OCI-LY7 (cell line): ENCODE results near the gene ZFP90. TPM values are rescaled to one million over a fixed set of nuclear protein-coding genes. Genes with fewer than 3 reads are reported as not detected.

Experiments used
- BruUV-seq: library from RNA; stranded (reverse); fragments of 400-500 nt; replicated peaks from 2 replicates; lab custom pipeline; 2021; lab: Mats Ljungman, UMichigan
- CTCF ChIA-PET: fragments of 300-600 bp; sonication (Branson Sonifier 250); formaldehyde crosslinking; loops from one replicate; lab custom pipeline; 2022; ENCODE audit warnings: antibody characterized with exemption; ENCODE audit not compliant: unreplicated experiment; lab: Charles Lee
- POLR2A ChIA-PET: fragments of 300-600 bp; sonication (Branson Sonifier 250); formaldehyde crosslinking; loops from one replicate; lab custom pipeline; 2022; ENCODE audit warnings: antibody characterized with exemption; lab: Charles Lee
- DNase-seq: peaks from one replicate; pipeline ENCODE4 v3.0.0-alpha.2; 2015; ENCODE audit warnings: low spot score
- H2AFZ ChIP-seq: fragments of 200-600 bp; sonication (generic), shearing (Covaris generic); 2 replicates; pipeline ENCODE4 v1.6.1; 2014; ENCODE audit warnings: mild to moderate bottlenecking, antibody characterized with exemption, low read length, moderate library complexity
- H3K27ac ChIP-seq: fragments of 200-600 bp; sonication (generic); 2 replicates; pipeline ENCODE4 v1.5.1; 2014; ENCODE audit warnings: mixed run types, low read depth, mild to moderate bottlenecking, moderate library complexity, low read length, inconsistent platforms; ENCODE audit not compliant: poor library complexity, severe bottlenecking
- H3K36me3 ChIP-seq: fragments of 200-600 bp; sonication (generic); 2 replicates; pipeline ENCODE4 v1.6.1; 2014; ENCODE audit warnings: mild to moderate bottlenecking, antibody characterized with exemption, low read length, moderate library complexity, mixed read lengths; ENCODE audit not compliant: insufficient read depth
- H3K4me1 ChIP-seq: fragments of 200-600 bp; sonication (generic); 2 replicates; pipeline ENCODE4 v1.5.1; 2014; ENCODE audit warnings: mild to moderate bottlenecking, low read length; ENCODE audit not compliant: insufficient read depth, poor library complexity, severe bottlenecking
- H3K4me2 ChIP-seq: fragments of 200-600 bp; sonication (generic); 2 replicates; pipeline ENCODE4 v1.6.1; 2014; ENCODE audit warnings: mild to moderate bottlenecking, low read length
- H3K4me3 ChIP-seq: fragments of 200-600 bp; sonication (generic); 2 replicates; pipeline ENCODE4 v1.5.1; 2014; ENCODE audit warnings: mild to moderate bottlenecking, low read depth, low read length; ENCODE audit not compliant: poor library complexity, severe bottlenecking
- H3K79me2 ChIP-seq: fragments of 200-600 bp; sonication (generic); 2 replicates; pipeline ENCODE4 v1.6.1; 2016; ENCODE audit warnings: low read depth, mild to moderate bottlenecking, low read length, moderate library complexity, mixed read lengths; ENCODE audit not compliant: insufficient read depth
- H3K9me2 ChIP-seq: fragments of 200-600 bp; sonication (generic); 2 replicates; pipeline ENCODE4 v1.6.1; 2016; ENCODE audit warnings: mild to moderate bottlenecking, low read length, mixed read lengths; ENCODE audit not compliant: insufficient read depth
- H3K9me3 ChIP-seq: fragments of 200-600 bp; sonication (generic); 2 replicates; pipeline ENCODE4 v1.6.1; 2014; ENCODE audit warnings: mild to moderate bottlenecking, mixed run types, low read length, mixed read lengths
- H4K20me1 ChIP-seq: fragments of 200-600 bp; sonication (generic); 2 replicates; pipeline ENCODE4 v1.6.1; 2014; ENCODE audit warnings: mild to moderate bottlenecking, antibody characterized with exemption, low read length, moderate library complexity, mixed read lengths; ENCODE audit not compliant: insufficient read depth
- CTCF ChIP-seq: fragments of 200-600 bp; sonication (generic); conservative IDR thresholded peaks from 2 replicates; pipeline ENCODE4 v1.5.1; 2014; ENCODE audit warnings: mild to moderate bottlenecking, antibody characterized with exemption, low read length, moderate library complexity, mixed read lengths
- EZH2phosphoT487 ChIP-seq: fragments of 200-600 bp; sonication (generic); IDR thresholded peaks from 2 replicates; pipeline ENCODE4 v1.6.1; 2018; ENCODE audit warnings: low read depth, borderline replicate concordance, mild to moderate bottlenecking, mixed run types, antibody characterized with exemption, low read length, moderate library complexity, mixed read lengths
- intact Hi-C: fragments of 100-400 bp; cut with micrococcal nuclease; formaldehyde crosslinking; loops from one replicate; pipeline ENCODE4 v1.10.0; 2022; ENCODE audit not compliant: unreplicated experiment
- total RNA-seq, 2 experiments: library from RNA; depleted of rRNA in 1 of 2; stranded (reverse); fragments of >200 nt in 1 of 2; shearing (Covaris generic) in 1 of 2; gene quantifications; 2 replicates each; pipeline ENCODE4 v1.2.3, GENCODE V29; 2014 to 2022

Gene ZFP90
- total RNA-seq, 2 experiments from 2014 or later: 14.1 to 27.0 TPM

GRCh38 chr16:68509381-68509780 lies 29.7 kb upstream of the ZFP90 start:
- Histone ChIP-seq H3K4me2 (no peak overlapping the region), H3K9me2 (no peaks in the 10 kb centered on the region), H2AFZ (no peak overlapping the region), H3K4me1 (no peaks in the 10 kb centered on the region), H3K79me2 (no peaks in the 10 kb centered on the region), H3K36me3 (no peaks in the 10 kb centered on the region), H3K27ac (no peak overlapping the region), H4K20me1 (no peaks in the 10 kb centered on the region), H3K9me3 (no peaks in the 10 kb centered on the region), H3K4me3 (no peak overlapping the region)
- no peak for TF ChIP-seq CTCF
- CTCF ChIA-PET: no interaction called here
- BruUV-seq: no TSS peak
- no peak for DNase-seq
- POLR2A ChIA-PET: no interaction called here
- intact Hi-C loops: no loop called here

- no peak overlapping the region for H3K4me2 ChIP-seq
- H2AFZ ChIP-seq: no peak overlapping the region
- H3K4me1 ChIP-seq: no peaks in the 10 kb centered on the region
- no peaks in the 10 kb centered on the region for H3K9me2 ChIP-seq
- no TSS peak for BruUV-seq
- H3K4me3 ChIP-seq: no peak overlapping the region
- POLR2A ChIA-PET: no interaction called here
- intact Hi-C loops: loop anchor here (2.0 kb wide), 2 partner anchors 66 to 114 kb away; no protein-coding TSS in a partner anchor
- no peak overlapping the region for H3K27ac ChIP-seq
- no peaks in the 10 kb centered on the region for H4K20me1 ChIP-seq
- no peaks in the 10 kb centered on the region for H3K36me3 ChIP-seq
- no peaks in the 10 kb centered on the region for H3K9me3 ChIP-seq
- no peaks in the 10 kb centered on the region for H3K79me2 ChIP-seq
- no peak for DNase-seq
- CTCF ChIA-PET: no interaction called here
- no peak for TF ChIP-seq EZH2phosphoT487
These were observed 28.3 kb upstream of the ZFP90 start for GRCh38 chr16:68510775-68511174.

- no TSS peak for BruUV-seq
- H3K4me1 ChIP-seq: no peaks in the 10 kb centered on the region
These were observed 26.9 kb upstream of the ZFP90 start for GRCh38 chr16:68512183-68512582.

More at GRCh38 chr16:68512183-68512582, 26.9 kb upstream of the ZFP90 start:
- ChIA-PET POLR2A (interaction anchor here (1.2 kb wide), 1 partner anchor 42 kb away, joined by 3 read pairs; no protein-coding TSS in a partner anchor), CTCF (no interaction called here)
- Histone ChIP-seq H3K9me3 (no peaks in the 10 kb centered on the region), H3K4me2 (no peak overlapping the region), H3K36me3 (no peaks in the 10 kb centered on the region), H2AFZ (no peak overlapping the region), H3K27ac (no peak overlapping the region), H3K9me2 (no peaks in the 10 kb centered on the region), H3K79me2 (no peaks in the 10 kb centered on the region), H3K4me3 (no peak overlapping the region), H4K20me1 (no peaks in the 10 kb centered on the region)
- TF ChIP-seq CTCF: no peak
- no peak for TF ChIP-seq EZH2phosphoT487
- DNase-seq: no peak
- intact Hi-C loops: no loop called here
